ENCODE measurements around the gene TSPAN6. TPM values are rescaled to one million over a fixed set of nuclear protein-coding genes. Genes with fewer than 3 reads are reported as not detected.

TSPAN6 gene
- total and polyA plus RNA-seq, 4 donors = 42.6 to 97.6 (median 54.6) TPM

DNA sequence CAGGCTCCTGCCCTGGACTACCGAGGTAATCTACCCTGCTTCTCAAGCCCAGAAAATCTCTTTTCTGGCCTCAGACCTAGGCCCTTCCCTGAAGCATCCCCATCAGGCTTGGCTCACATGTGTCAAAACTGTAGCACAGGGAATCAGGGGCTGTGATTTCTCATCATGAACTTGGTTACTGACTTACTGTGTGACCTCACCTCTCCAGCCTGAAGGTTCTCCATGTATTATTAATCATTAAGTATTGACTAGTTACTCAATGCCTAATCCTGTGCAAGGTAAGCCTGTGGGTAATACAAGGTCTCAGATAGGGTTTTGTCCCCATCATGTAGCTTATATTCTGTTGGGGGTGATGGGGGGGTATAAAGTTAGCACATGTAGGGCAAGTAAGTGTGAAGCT is 14.2 kb upstream of the TSPAN6 start:
- no peak overlapping the region for H3K9ac ChIP-seq (ENCODE audit: low read depth in 1 of 2, low read length in 2 of 2)
- TF ChIP-seq RXRA (IDR thresholded peaks at IDR 0.05) (peak; percentile 31 to 40), HNF4A (conservative IDR thresholded peaks at IDR 0.05) (peak; percentile 25), HNF4G (IDR thresholded peaks at IDR 0.05) (no peak), TAF1 (conservative IDR thresholded peaks at IDR 0.05) (no peak), FOXA1 (IDR thresholded peaks at IDR 0.05) (no peak), SP1 (IDR thresholded peaks at IDR 0.05) (peak; percentile 49), RAD21 (IDR thresholded peaks at IDR 0.05) (peak in 1 of 2 donors; percentile 7)
- TF ChIP-seq, protein P1, sequence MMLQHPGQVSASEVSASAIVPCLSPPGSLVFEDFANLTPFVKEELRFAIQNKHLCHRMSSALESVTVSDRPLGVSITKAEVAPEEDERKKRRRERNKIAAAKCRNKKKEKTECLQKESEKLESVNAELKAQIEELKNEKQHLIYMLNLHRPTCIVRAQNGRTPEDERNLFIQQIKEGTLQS (IDR thresholded peaks at IDR 0.05) = peak; percentile 78
- TF ChIP-seq, protein P2, sequence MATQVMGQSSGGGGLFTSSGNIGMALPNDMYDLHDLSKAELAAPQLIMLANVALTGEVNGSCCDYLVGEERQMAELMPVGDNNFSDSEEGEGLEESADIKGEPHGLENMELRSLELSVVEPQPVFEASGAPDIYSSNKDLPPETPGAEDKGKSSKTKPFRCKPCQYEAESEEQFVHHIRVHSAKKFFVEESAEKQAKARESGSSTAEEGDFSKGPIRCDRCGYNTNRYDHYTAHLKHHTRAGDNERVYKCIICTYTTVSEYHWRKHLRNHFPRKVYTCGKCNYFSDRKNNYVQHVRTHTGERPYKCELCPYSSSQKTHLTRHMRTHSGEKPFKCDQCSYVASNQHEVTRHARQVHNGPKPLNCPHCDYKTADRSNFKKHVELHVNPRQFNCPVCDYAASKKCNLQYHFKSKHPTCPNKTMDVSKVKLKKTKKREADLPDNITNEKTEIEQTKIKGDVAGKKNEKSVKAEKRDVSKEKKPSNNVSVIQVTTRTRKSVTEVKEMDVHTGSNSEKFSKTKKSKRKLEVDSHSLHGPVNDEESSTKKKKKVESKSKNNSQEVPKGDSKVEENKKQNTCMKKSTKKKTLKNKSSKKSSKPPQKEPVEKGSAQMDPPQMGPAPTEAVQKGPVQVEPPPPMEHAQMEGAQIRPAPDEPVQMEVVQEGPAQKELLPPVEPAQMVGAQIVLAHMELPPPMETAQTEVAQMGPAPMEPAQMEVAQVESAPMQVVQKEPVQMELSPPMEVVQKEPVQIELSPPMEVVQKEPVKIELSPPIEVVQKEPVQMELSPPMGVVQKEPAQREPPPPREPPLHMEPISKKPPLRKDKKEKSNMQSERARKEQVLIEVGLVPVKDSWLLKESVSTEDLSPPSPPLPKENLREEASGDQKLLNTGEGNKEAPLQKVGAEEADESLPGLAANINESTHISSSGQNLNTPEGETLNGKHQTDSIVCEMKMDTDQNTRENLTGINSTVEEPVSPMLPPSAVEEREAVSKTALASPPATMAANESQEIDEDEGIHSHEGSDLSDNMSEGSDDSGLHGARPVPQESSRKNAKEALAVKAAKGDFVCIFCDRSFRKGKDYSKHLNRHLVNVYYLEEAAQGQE (IDR thresholded peaks at IDR 0.05) = no peak
- TF ChIP-seq, protein P3, sequence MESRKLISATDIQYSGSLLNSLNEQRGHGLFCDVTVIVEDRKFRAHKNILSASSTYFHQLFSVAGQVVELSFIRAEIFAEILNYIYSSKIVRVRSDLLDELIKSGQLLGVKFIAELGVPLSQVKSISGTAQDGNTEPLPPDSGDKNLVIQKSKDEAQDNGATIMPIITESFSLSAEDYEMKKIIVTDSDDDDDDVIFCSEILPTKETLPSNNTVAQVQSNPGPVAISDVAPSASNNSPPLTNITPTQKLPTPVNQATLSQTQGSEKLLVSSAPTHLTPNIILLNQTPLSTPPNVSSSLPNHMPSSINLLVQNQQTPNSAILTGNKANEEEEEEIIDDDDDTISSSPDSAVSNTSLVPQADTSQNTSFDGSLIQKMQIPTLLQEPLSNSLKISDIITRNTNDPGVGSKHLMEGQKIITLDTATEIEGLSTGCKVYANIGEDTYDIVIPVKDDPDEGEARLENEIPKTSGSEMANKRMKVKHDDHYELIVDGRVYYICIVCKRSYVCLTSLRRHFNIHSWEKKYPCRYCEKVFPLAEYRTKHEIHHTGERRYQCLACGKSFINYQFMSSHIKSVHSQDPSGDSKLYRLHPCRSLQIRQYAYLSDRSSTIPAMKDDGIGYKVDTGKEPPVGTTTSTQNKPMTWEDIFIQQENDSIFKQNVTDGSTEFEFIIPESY (IDR thresholded peaks at IDR 0.05) = no peak
- no peak overlapping the region for H3K4me3 ChIP-seq (ENCODE audit: low read depth in 1 of 3, low read length in 3 of 3)
- peaks cover 0 to 5% (median 0%) of the 10 kb centered on the region in 4 donors for H3K27me3 ChIP-seq (ENCODE audit: control insufficient read depth in 4 of 4, insufficient read depth in 4 of 4, low read length in 3 of 4)
- no peaks in the 10 kb centered on the region for H3K36me3 ChIP-seq (ENCODE audit: control insufficient read depth in 4 of 4, insufficient read depth in 3 of 4, low read depth in 1 of 4, low read length in 3 of 4)
- H3K4me1 ChIP-seq (ENCODE audit: control insufficient read depth in 4 of 4, insufficient read depth in 4 of 4, low read length in 3 of 4) = peaks cover 13 to 50% (median 36%) of the 10 kb centered on the region in 4 donors
- H3K9me3 ChIP-seq (ENCODE audit: control insufficient read depth in 4 of 4, low read length in 3 of 4) = no peaks in the 10 kb centered on the region
- H3K27ac ChIP-seq (ENCODE audit: low read depth in 1 of 2, low read length in 2 of 2) = peak overlapping the region; percentile 84 to 95
- no peak for DNase-seq (ENCODE audit: low spot score)
- 52% methylated on average over 1 of the region's 1 CpG for WGBS

DNA sequence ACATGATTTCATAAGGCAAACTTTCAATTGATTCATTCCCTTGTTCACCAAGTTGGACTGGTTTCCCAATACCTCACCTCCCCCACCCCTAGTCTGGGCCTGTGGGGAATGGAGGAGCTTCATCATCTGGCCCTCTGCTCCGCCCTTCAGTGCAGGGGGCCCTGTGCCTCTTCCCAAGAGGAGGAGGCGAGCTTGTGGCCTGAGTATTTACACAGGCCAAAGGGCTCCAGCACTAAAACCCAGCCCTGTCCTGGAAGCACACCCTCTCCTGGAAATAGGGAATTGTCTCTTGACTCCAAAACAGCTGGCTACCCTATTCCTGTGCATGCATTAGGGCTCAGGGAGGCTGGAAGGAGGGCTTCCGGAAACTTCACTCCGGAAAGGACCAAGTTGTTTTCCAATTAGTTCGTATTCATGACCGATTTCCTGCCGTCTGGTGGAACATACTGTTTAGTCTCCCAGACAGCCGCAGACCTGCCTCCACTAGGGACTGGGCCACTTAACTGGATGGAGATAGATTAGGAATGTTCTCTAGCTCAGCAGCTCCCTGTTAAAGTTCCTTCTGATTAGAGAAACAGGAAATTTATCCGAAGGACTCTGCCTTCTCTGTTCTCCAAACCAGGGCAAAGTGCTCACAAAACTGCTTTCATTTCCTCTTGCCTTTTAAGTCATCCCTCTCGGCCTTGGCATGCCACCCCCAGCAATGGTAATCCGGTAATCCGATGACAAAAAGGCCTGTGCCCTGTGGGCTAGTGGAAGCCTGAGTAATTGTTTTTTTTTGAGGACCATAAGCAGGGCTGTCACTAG is 13.1 kb upstream of the TSPAN6 start:
- Histone ChIP-seq H3K9me3 (ENCODE audit: control insufficient read depth in 4 of 4, low read length in 3 of 4) (no peaks in the 10 kb centered on the region), H3K36me3 (ENCODE audit: control insufficient read depth in 4 of 4, insufficient read depth in 3 of 4, low read depth in 1 of 4, low read length in 3 of 4) (no peaks in the 10 kb centered on the region), H3K27ac (ENCODE audit: low read depth in 1 of 2, low read length in 2 of 2) (peak overlapping the region; percentile 84 to 95), H3K4me1 (ENCODE audit: control insufficient read depth in 4 of 4, insufficient read depth in 4 of 4, low read length in 3 of 4) (peaks cover 13 to 50% (median 36%) of the 10 kb centered on the region in 4 donors), H3K4me3 (ENCODE audit: low read depth in 1 of 3, low read length in 3 of 3) (no peak overlapping the region), H3K27me3 (ENCODE audit: control insufficient read depth in 4 of 4, insufficient read depth in 4 of 4, low read length in 3 of 4) (peaks cover 0 to 5% (median 0%) of the 10 kb centered on the region in 4 donors), H3K9ac (ENCODE audit: low read depth in 1 of 2, low read length in 2 of 2) (peak overlapping the region in 1 of 2 donors; percentile 32)
- peak; percentile 48 for DNase-seq (ENCODE audit: low spot score)
- 13% methylated on average over 12 of the region's 12 CpGs for WGBS
- TF ChIP-seq, protein P2 (IDR thresholded peaks at IDR 0.05) = no peak
- peak in 1 of 2 donors; percentile 11 for TF ChIP-seq EGR1 (IDR thresholded peaks at IDR 0.05; ENCODE audit: low read depth in 2 of 2)
- peak; percentile 44 for TF ChIP-seq HNF4G (IDR thresholded peaks at IDR 0.05)
- TF ChIP-seq, protein P4, sequence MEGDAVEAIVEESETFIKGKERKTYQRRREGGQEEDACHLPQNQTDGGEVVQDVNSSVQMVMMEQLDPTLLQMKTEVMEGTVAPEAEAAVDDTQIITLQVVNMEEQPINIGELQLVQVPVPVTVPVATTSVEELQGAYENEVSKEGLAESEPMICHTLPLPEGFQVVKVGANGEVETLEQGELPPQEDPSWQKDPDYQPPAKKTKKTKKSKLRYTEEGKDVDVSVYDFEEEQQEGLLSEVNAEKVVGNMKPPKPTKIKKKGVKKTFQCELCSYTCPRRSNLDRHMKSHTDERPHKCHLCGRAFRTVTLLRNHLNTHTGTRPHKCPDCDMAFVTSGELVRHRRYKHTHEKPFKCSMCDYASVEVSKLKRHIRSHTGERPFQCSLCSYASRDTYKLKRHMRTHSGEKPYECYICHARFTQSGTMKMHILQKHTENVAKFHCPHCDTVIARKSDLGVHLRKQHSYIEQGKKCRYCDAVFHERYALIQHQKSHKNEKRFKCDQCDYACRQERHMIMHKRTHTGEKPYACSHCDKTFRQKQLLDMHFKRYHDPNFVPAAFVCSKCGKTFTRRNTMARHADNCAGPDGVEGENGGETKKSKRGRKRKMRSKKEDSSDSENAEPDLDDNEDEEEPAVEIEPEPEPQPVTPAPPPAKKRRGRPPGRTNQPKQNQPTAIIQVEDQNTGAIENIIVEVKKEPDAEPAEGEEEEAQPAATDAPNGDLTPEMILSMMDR (IDR thresholded peaks at IDR 0.05; ENCODE audit: low read depth, low read length, missing input control) = no peak
- TF ChIP-seq TAF1 (conservative IDR thresholded peaks at IDR 0.05) = no peak
- peak in 1 of 2 donors; percentile 56 for TF ChIP-seq JUND (IDR thresholded peaks at IDR 0.05)
- TF ChIP-seq SP1 (IDR thresholded peaks at IDR 0.05) = peak; percentile 88
- TF ChIP-seq, protein P3 (IDR thresholded peaks at IDR 0.05) = no peak
- peak; percentile 10 to 40 for TF ChIP-seq RAD21 (IDR thresholded peaks at IDR 0.05)
- peak in 1 of 2 donors; percentile 56 for TF ChIP-seq GABPA (IDR thresholded peaks at IDR 0.05 in 1 of 2, conservative IDR thresholded peaks at IDR 0.05 in 1 of 2)
- TF ChIP-seq HNF4A (conservative IDR thresholded peaks at IDR 0.05) = peak; percentile 70
- TF ChIP-seq, protein P1 (IDR thresholded peaks at IDR 0.05) = no peak
- peak; percentile 34 for TF ChIP-seq FOXA2 (IDR thresholded peaks at IDR 0.05)

Measured in liver (tissue), 9 donors.